Spleen (tissue), 11 donors: Measurements from ENCODE around the gene NFE2. TPM values are rescaled to one million over a fixed set of nuclear protein-coding genes. Genes with fewer than 3 reads are reported as not detected.

Experiments
- DNase-seq: peaks from one replicate; pipeline ENCODE4 v3.0.0-alpha.2; 2020
- H3K27ac ChIP-seq, 8 donors: fragments of 200-600 bp; sonication (generic) in 7 of 8; 1 replicate in 4 of 8; 2 replicates in 4 of 8; pipeline versions ENCODE4 v1.5.0 to v1.8.0; 2016 to 2021; ENCODE audit warnings: inconsistent platforms in 4 of 8, mild to moderate bottlenecking in 4 of 8, moderate library complexity in 1 of 8
- H3K27me3 ChIP-seq, 7 donors: fragments of 200-600 bp; sonication (generic) in 6 of 7; replicated peaks in 1 of 7; 1 replicate in 4 of 7; 2 replicates in 3 of 7; pipeline versions ENCODE4 v1.5.0 to v1.8.0; 2016 to 2021; ENCODE audit warnings: inconsistent platforms in 3 of 7, mild to moderate bottlenecking in 1 of 7
- H3K36me3 ChIP-seq, 6 donors: fragments of 200-600 bp; sonication (generic) in 5 of 6; 1 replicate in 4 of 6; 2 replicates in 2 of 6; pipeline versions ENCODE4 v1.5.0 to v1.8.0; 2016 to 2021; ENCODE audit warnings: inconsistent platforms in 2 of 6
- H3K4me1 ChIP-seq, 6 donors: fragments of 200-600 bp; sonication (generic) in 5 of 6; 1 replicate in 3 of 6; 2 replicates in 3 of 6; pipeline versions ENCODE4 v1.5.0 to v1.8.0; 2016 to 2021; ENCODE audit warnings: inconsistent platforms in 3 of 6
- H3K4me3 ChIP-seq, 8 donors: fragments of 200-600 bp; sonication (generic) in 7 of 8; 1 replicate in 4 of 8; 2 replicates in 4 of 8; pipeline versions ENCODE4 v1.5.0 to v1.8.0; 2016 to 2021; ENCODE audit warnings: inconsistent platforms in 4 of 8, mild to moderate bottlenecking in 4 of 8, moderate library complexity in 2 of 8
- H3K9me3 ChIP-seq, 8 donors: fragments of 200-600 bp; sonication (generic) in 7 of 8; 1 replicate in 4 of 8; 2 replicates in 4 of 8; pipeline versions ENCODE4 v1.5.0 to v1.8.0; 2016 to 2021; ENCODE audit warnings: inconsistent platforms in 4 of 8
- CTCF ChIP-seq, 11 experiments: fragments of 200-600 bp in 7 of 11; fragments of 450-650 bp in 4 of 11; sonication (generic) in 4 of 11; IDR thresholded peaks in 8 of 11; conservative IDR thresholded peaks in 3 of 11; 1 replicate in 7 of 11; 2 replicates in 4 of 11; pipeline versions ENCODE4 v1.4.0 to v1.8.0; 2016 to 2021; ENCODE audit warnings: antibody characterized with exemption in 11 of 11, inconsistent platforms in 4 of 11, mild to moderate bottlenecking in 1 of 11
- POLR2A ChIP-seq, 3 donors: fragments of 450-650 bp; IDR thresholded peaks; one replicate each; pipeline ENCODE4 v1.5.1; 2017; ENCODE audit warnings: antibody characterized with exemption in 3 of 3, mild to moderate bottlenecking in 1 of 3
- POLR2AphosphoS5 ChIP-seq, 3 donors: sonication (generic); formaldehyde crosslinking; IDR thresholded peaks; one replicate each; pipeline ENCODE4 v1.5.1; 2017; ENCODE audit warnings: antibody characterized with exemption in 3 of 3
- WGBS, 5 donors: extraction: QIAGEN DNeasy Blood & Tissue Kit in 3 of 5; methylation state at CpG; one replicate each; pipeline versions ENCODE4 v1.1.5 to v1.1.7; 2013 to 2018; 5-methylcytosine and 5-hydroxymethylcytosine counted together
- intact Hi-C: fragments of 100-400 bp; cut with DNase I; formaldehyde crosslinking; loops from one replicate; pipeline ENCODE4 v1.15.0; 2023; ENCODE audit warnings: low total_unique reads
- polyA plus RNA-seq, 3 donors: library from polyadenylated mRNA; stranded (reverse); fragments of 200-250 nt; gene quantifications; one replicate each; pipeline ENCODE4 v1.2.1, GENCODE V29; 2013
- total RNA-seq, 7 donors: library from RNA; depleted of rRNA in 3 of 7; stranded (reverse); fragments of >200 nt in 3 of 7; fragmentation: NEBNext Ultra II Directional in 4 of 7; extraction: Animal tissue kit (Norgen Biotek cat#: 25700) in 4 of 7; gene quantifications; one replicate each; pipeline versions ENCODE4 v1.1.0 to v1.2.1, GENCODE V29; 2016 to 2021
- donor health status: healthy with polysubstance abuse.
- donor health status: DM: no; HTN: no; CAD: no; lungs with moderate emphysema.
- donor health status: DM: no; HTN: no; CAD: no.
- donor health status: Bipolar disorder and iron deficiency.
- donor health status: healthy.
- donor health status: DM: no; HTN: no; CAD: no.
- donor health status: DM: yes; HTN: yes; CAD: no.

The NFE2 gene
- total and polyA plus RNA-seq, 10 donors = 2.4 to 93.7 (median 24.7) TPM

- Histone ChIP-seq H3K4me3 (peak overlapping the region in 3 of 8 donors; percentile 76 to 88 (median 77)), H3K4me1 (peaks cover 31 to 67% (median 44%) of the 10 kb centered on the region in 6 donors), H3K27me3 (no peaks in the 10 kb centered on the region), H3K27ac (peak overlapping the region in 7 of 8 donors; percentile 93 to 99 (median 97)), H3K36me3 (peaks cover 2 to 30% (median 19%) of the 10 kb centered on the region in 6 donors), H3K9me3 (no peaks in the 10 kb centered on the region)
- TF ChIP-seq POLR2A (IDR thresholded peaks at IDR 0.05) (no peak), POLR2AphosphoS5 (IDR thresholded peaks at IDR 0.05) (no peak), CTCF (IDR thresholded peaks at IDR 0.05 in 8 of 11, conservative IDR thresholded peaks at IDR 0.05 in 3 of 11) (no peak)
- intact Hi-C loops = no loop called here
- no peak for DNase-seq
- WGBS, 5 donors = 24 to 44% (median 33%) methylated on average over 5 of the region's 5 CpGs
Measured at GRCh38 chr12:54277823-54278276, 23.0 kb downstream of the NFE2 start.

- Histone ChIP-seq H3K4me1 (peaks cover 16 to 56% (median 29%) of the 10 kb centered on the region in 6 donors), H3K4me3 (no peak overlapping the region), H3K27ac (no peak overlapping the region), H3K9me3 (no peaks in the 10 kb centered on the region), H3K27me3 (no peaks in the 10 kb centered on the region), H3K36me3 (peaks cover 0 to 24% (median 5%) of the 10 kb centered on the region in 6 donors)
- TF ChIP-seq POLR2AphosphoS5 (IDR thresholded peaks at IDR 0.05) (no peak), POLR2A (IDR thresholded peaks at IDR 0.05) (no peak), CTCF (IDR thresholded peaks at IDR 0.05 in 8 of 11, conservative IDR thresholded peaks at IDR 0.05 in 3 of 11) (no peak)
- no peak for DNase-seq
- intact Hi-C loops = no loop called here
- WGBS, 5 donors = 72 to 86% (median 83%) methylated on average over 3 of the region's 3 CpGs
Measured at GRCh38 chr12:54276368-54276767, 24.4 kb downstream of the NFE2 start.

GRCh38 chr12:54273981-54274380, 26.8 kb downstream of the NFE2 start:
- Histone ChIP-seq H3K27ac (no peak overlapping the region), H3K4me3 (no peak overlapping the region), H3K4me1 (peaks cover 15 to 53% (median 26%) of the 10 kb centered on the region in 6 donors), H3K9me3 (no peaks in the 10 kb centered on the region), H3K36me3 (peaks cover 0 to 22% (median 5%) of the 10 kb centered on the region in 6 donors), H3K27me3 (no peaks in the 10 kb centered on the region)
- DNase-seq = no peak
- intact Hi-C loops = no loop called here
- WGBS, 5 donors = 88 to 96% (median 94%) methylated on average over 2 of the region's 2 CpGs
- TF ChIP-seq CTCF (IDR thresholded peaks at IDR 0.05 in 8 of 11, conservative IDR thresholded peaks at IDR 0.05 in 3 of 11) (no peak), POLR2AphosphoS5 (IDR thresholded peaks at IDR 0.05) (no peak), POLR2A (IDR thresholded peaks at IDR 0.05) (no peak)

DNA sequence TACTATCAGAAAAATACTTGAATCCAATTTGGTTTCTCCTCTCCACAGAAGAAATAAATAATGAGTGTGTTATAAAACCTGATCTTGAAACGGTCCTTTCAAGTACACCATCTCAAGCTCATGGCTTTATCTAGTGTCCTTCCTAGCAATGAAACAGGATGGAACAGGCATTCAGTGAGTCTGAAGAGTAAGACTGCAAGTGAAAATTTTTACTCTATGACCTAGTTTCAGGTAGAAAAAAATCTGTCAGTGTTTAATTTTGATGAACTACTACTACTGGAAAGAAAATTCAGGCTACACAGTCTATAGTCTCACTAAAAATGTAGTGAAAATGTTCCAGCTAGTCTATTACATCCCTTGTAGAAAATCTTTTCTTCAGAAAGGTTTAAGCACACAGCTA, 28.6 kb downstream of the NFE2 start:
- Histone ChIP-seq H3K4me3 (no peak overlapping the region), H3K9me3 (no peaks in the 10 kb centered on the region), H3K27ac (no peak overlapping the region), H3K27me3 (no peaks in the 10 kb centered on the region), H3K36me3 (peaks cover 0 to 28% (median 5%) of the 10 kb centered on the region in 6 donors), H3K4me1 (peaks cover 0 to 36% (median 8%) of the 10 kb centered on the region in 6 donors)
- TF ChIP-seq CTCF (IDR thresholded peaks at IDR 0.05 in 8 of 11, conservative IDR thresholded peaks at IDR 0.05 in 3 of 11) = no peak
- TF ChIP-seq POLR2A (IDR thresholded peaks at IDR 0.05) = no peak
- intact Hi-C loops = no loop called here
- 64 to 79% (median 70%) methylated on average over 1 of the region's 1 CpG for WGBS, 5 donors
- DNase-seq = no peak
